Epithelial cell of esophagus (primary cell): ENCODE results near the gene NUP153.

Experiments used
- DNase-seq: peaks from one replicate; pipeline ENCODE4 v3.0.0; 2010; ENCODE audit warnings: low read depth
- H3K4me3 ChIP-seq: 2 replicates; pipeline ENCODE4 v1.5.1; 2011; ENCODE audit warnings: mild to moderate bottlenecking, low read length, control low read depth
- TF ChIP-seq, protein P1 (sequence below): IDR thresholded peaks from 2 replicates; pipeline ENCODE4 v1.5.1; 2011; ENCODE audit warnings: low read depth, mild to moderate bottlenecking, low read length, control low read depth, inconsistent platforms; ENCODE audit not compliant: insufficient read depth; ENCODE audit errors: missing control alignments

NUP153 gene

DNA sequence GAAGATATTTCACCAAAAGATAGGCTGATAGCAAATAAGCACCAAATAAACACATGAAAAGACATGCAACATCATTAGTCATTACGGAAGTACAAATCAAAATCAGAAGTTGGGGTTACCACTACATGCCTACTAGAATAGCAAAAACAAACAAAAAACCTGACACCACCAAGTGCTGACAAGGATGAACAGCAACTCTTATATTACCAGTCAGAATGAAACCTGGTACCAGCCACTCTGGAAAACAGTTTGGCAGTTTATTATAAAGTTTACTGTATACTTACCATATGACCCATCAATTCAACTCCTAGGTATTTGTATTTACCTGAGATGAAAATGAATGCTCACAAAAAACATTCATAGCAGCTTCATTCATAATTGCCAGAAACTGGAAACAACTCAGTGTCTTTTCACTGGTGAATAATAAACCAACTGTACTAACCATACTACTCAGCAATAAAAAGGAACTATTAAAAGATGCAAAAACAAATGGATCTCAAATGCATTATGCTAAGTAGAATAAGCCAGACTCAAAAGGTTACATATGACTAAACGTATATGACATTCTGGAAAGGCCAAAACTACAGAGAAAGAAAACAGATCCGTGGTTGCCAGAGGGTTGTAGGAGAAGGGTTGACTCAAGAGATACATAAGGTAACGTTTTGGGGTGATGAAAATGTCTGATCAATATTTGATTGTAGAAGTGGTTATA is 33.0 kb downstream of the NUP153 start:
- TF ChIP-seq, protein P1, sequence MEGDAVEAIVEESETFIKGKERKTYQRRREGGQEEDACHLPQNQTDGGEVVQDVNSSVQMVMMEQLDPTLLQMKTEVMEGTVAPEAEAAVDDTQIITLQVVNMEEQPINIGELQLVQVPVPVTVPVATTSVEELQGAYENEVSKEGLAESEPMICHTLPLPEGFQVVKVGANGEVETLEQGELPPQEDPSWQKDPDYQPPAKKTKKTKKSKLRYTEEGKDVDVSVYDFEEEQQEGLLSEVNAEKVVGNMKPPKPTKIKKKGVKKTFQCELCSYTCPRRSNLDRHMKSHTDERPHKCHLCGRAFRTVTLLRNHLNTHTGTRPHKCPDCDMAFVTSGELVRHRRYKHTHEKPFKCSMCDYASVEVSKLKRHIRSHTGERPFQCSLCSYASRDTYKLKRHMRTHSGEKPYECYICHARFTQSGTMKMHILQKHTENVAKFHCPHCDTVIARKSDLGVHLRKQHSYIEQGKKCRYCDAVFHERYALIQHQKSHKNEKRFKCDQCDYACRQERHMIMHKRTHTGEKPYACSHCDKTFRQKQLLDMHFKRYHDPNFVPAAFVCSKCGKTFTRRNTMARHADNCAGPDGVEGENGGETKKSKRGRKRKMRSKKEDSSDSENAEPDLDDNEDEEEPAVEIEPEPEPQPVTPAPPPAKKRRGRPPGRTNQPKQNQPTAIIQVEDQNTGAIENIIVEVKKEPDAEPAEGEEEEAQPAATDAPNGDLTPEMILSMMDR: no peak
- peak; percentile 46 for DNase-seq
- no peak overlapping the region for H3K4me3 ChIP-seq

DNA sequence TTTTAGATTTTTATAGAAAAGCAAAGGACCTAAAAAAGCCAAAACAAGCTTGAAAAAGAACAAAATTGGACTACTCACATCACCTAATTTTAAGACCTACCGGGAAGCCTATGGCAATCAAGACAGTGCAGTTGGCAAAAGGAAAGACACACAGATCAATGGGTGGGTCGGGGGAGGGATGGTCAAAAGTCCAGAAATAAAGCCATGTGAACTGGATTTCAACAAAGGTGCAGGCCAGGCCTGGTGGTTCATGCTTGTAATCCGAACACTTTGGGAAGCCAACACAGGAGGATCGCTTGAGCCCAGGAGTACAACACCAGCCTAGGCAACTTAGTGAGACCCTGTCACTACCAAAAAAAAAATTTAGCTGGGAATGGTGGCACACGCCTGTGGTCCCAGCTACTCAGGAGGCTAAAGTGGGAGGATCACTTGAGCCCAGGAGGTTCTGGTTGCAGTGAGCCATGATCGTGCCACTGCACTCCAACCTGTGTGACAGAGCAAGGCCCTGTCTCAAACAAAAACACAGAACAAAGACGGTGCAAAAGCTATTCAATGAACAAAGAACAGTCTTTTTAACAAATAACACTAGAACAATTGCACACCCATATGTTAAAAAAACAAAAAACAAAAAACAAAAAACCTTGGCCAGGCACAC is 34.5 kb downstream of the NUP153 start:
- no peak for DNase-seq
- TF ChIP-seq, protein P1: no peak
- H3K4me3 ChIP-seq: no peak overlapping the region

DNA sequence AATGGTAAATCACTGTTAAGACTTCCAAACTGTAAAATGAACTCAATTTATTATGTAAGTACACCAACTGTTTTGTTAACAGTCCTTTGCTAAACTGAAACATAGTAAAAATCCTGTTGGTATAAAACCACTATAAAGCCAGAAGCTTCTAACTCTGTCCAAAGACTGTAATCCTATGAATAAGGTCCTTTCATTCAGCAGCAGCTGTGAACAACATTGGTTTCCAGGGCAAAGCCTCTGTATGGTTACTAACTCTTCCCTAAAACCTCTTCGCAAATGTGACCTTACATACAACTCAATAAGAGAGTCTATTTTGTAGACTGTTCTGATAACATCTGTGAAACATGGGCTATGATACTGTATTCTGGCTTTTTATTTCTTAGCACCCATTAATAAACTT is 40.1 kb downstream of the NUP153 start:
- H3K4me3 ChIP-seq: no peak overlapping the region
- no peak for DNase-seq
- TF ChIP-seq, protein P1: no peak

DNA sequence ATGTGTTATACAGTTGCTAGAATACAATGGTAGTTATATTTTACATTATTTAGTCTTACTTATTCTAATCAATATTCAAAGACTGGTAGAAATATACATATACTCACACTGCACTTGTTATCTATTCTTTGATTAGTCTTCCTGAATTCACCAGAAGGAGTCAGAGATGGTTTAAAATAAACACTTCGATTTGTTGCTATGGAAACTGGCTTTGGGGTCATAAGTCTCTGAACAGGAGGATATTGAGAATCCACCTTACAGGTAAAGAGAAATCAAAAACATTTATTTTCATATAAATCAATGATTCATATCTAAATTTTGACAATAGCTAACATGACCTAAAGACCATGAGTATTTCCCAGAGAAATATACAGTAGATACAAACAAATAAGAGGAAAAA is 41.6 kb downstream of the NUP153 start:
- no peak for DNase-seq
- H3K4me3 ChIP-seq: no peak overlapping the region
- TF ChIP-seq, protein P1: no peak

DNA sequence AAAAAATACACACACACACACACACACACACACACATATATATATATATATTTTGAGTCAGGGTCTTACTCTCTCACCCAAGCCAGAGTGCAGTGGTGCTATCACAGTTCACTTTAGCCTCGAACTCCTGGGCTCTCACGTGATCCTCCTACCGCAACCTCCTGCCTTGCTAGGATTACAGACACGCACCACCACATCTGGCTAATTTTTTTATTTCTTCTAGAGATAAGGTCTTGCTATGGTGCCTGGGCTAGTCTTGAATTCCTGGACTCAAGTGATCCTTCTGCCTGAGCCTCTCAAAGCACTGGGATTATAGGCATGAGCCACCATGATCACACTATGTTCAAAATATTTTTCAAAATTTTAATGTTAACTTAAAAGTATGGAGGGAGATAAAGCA is 43.5 kb downstream of the NUP153 start:
- no peak overlapping the region for H3K4me3 ChIP-seq
- TF ChIP-seq, protein P1: no peak
- DNase-seq: no peak

DNA sequence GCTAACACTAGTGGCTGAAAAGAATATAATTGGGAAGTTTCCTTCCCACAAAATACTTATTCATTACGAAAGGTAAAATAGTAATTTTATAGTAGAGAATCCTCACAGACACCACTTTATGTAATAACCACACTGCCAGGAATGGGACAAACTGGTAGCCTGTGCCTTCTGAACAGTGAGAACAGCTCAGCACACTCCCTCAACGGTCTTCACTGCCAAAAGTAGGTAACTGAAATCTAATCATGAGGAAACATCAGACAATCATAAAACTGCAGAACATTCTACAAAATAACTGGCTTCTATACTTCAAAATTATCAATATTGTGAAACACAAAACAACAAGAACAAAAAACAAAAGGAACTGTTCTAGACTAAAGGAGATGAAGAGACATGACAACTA is 44.1 kb downstream of the NUP153 start:
- no peak overlapping the region for H3K4me3 ChIP-seq
- no peak for DNase-seq
- TF ChIP-seq, protein P1: no peak

DNA sequence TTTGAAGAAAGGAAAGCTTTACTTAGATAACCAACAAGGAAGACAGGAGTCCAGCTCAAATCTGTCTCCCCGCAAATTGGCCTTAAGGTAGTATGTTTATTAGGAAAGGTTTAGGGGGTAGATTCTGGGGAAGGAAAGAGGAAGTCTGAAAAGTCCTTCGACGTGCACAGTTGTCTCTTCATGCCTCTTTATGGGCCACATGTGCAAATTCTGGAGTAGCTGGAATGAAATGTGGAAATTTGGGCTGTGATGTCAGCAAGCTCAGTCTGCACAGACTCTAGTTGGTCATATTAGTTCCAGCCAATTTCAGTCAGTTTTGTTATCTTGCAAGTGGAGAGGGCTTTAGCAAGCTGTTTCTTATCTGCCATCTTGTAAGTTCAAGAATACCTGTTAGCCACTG is 50.1 kb downstream of the NUP153 start:
- H3K4me3 ChIP-seq: no peak overlapping the region
- TF ChIP-seq, protein P1: no peak
- no peak for DNase-seq
